Activated CD4-positive, CD25-positive, alpha-beta regulatory T cell treated with anti-CD3 and anti-CD28 coated beads, Interleukin-2, amount 50 U/mL, for 72 hours (primary cell): ENCODE results near the gene ZNF594.
"Not testable (repeated sequence)": the region's sequence is repeated elsewhere in the genome, so short reads cannot be mapped to it uniquely, and the experiment has no call there.

Source experiments
- DNase-seq: peaks from one replicate; pipeline ENCODE4 v3.0.0; 2021

ZNF594 gene

GRCh38 chr17:5191541-5192417 is at the start of gene ZNF594:
Gene ZNF594 (minus strand): TSS chr17:5191868. CDS start chr17:5184256, 7,612 bp downstream.
- DNase-seq: peak; percentile 98

GRCh38 chr17:5239769-5240168 is 48.1 kb upstream of the ZNF594 start:
- not testable (repeated sequence) for DNase-seq

GRCh38 chr17:5238333-5238732 is 46.7 kb upstream of the ZNF594 start:
- no peak for DNase-seq

- DNase-seq: peak; percentile 56
These were observed 45.9 kb upstream of the ZNF594 start for GRCh38 chr17:5237541-5238016.

GRCh38 chr17:5236938-5237540 is 45.4 kb upstream of the ZNF594 start:
- DNase-seq: no peak

GRCh38 chr17:5234645-5235576 is 43.2 kb upstream of the ZNF594 start, which contains the start of gene SCIMP:
Gene SCIMP (minus strand): TSS chr17:5234860. CDS start chr17:5234755, 105 bp downstream.
- no peak for DNase-seq

- DNase-seq: not testable (repeated sequence)
These were observed 41.8 kb upstream of the ZNF594 start for GRCh38 chr17:5233492-5233891.

- no peak for DNase-seq
These were observed 35.5 kb upstream of the ZNF594 start for GRCh38 chr17:5226940-5227878.

GRCh38 chr17:5225668-5226457 is 34.2 kb upstream of the ZNF594 start:
- no peak for DNase-seq

- not testable (repeated sequence) for DNase-seq
These were observed 30.2 kb upstream of the ZNF594 start for GRCh38 chr17:5221912-5222311.

- DNase-seq: no peak
These were observed 28.4 kb upstream of the ZNF594 start for GRCh38 chr17:5220074-5220473.

- no peak for DNase-seq
These were observed 27.9 kb upstream of the ZNF594 start for GRCh38 chr17:5219536-5219935.

GRCh38 chr17:5217562-5217961 is 25.9 kb upstream of the ZNF594 start:
- DNase-seq: not testable (repeated sequence)

- DNase-seq: no peak
These were observed 19.8 kb upstream of the ZNF594 start for GRCh38 chr17:5211458-5211857.

- DNase-seq: no peak
These were observed 19.1 kb upstream of the ZNF594 start for GRCh38 chr17:5210614-5211252.

GRCh38 chr17:5210091-5210490 is 18.4 kb upstream of the ZNF594 start:
- DNase-seq: no peak

GRCh38 chr17:5209396-5209795 is 17.7 kb upstream of the ZNF594 start:
- no peak for DNase-seq

- DNase-seq: no peak
These were observed 12.2 kb upstream of the ZNF594 start for GRCh38 chr17:5203908-5204294.

GRCh38 chr17:5203178-5203907 is 11.7 kb upstream of the ZNF594 start:
- DNase-seq: no peak

GRCh38 chr17:5201011-5201410 is 9.3 kb upstream of the ZNF594 start:
- DNase-seq: no peak
